K562 (cell line): ENCODE measurements around the gene GPR135. TPM values are rescaled to one million over a fixed set of nuclear protein-coding genes. Genes with fewer than 3 reads are reported as not detected.
A peak's percentile ranks its signal among the peaks of the same experiment; 100 is the strongest.

Experiments used
- ATAC-seq: fragments of 200-7000 bp; cut with Tn5 transposase; 3 replicates; pipeline ENCODE4 v1.9.1; 2020; ENCODE audit warnings: moderate library complexity
- BruUV-seq: library from RNA; stranded (reverse); fragments of 400-500 nt; replicated peaks from 2 replicates; lab custom pipeline; 2021; lab: Mats Ljungman, UMichigan
- CTCF ChIA-PET: fragments of 300-600 bp; formaldehyde crosslinking; extraction: SDS; loops from one replicate; lab custom pipeline; 2021; ENCODE audit warnings: low intra/inter-chr PET ratio; lab: Yijun Ruan, JAX
- POLR2A ChIA-PET: fragments of 300-600, 350-650 bp; sonication (Branson Sonifier 250); formaldehyde crosslinking; extraction: SDS; loops from one replicate; lab custom pipeline; 2021; ENCODE audit warnings: antibody characterized with exemption, inconsistent platforms; lab: Yijun Ruan, JAX
- DNase-seq, 4 experiments: peaks; one replicate each; pipeline versions ENCODE4 v3.0.0 to v3.0.0-alpha.2; 2011 to 2018; ENCODE audit warnings: low spot score in 3 of 4, mixed read lengths in 3 of 4; ENCODE audit errors: extremely low read depth in 1 of 4
- FAIRE-seq: peaks from 2 replicates; lab custom pipeline; 2011; peaks lifted over from hg19 to GRCh38; lab: Jason Lieb, UNC
- H2AFZ ChIP-seq: 2 replicates; pipeline ENCODE4 v1.6.0; 2011; ENCODE audit warnings: low read depth, low read length, control low read depth, inconsistent platforms
- H3K27ac ChIP-seq: fragments of 200-600 bp; 3 replicates; pipeline ENCODE4 v1.8.0; 2011; ENCODE audit warnings: low read depth, mild to moderate bottlenecking, control low read depth, inconsistent platforms, low read length, moderate library complexity, mixed read lengths; ENCODE audit errors: extremely low read depth
- H3K27me3 ChIP-seq, 2 experiments: fragments of 300-600 bp in 1 of 2; 2 replicates in 1 of 2; 3 replicates in 1 of 2; pipeline versions ENCODE4 v1.6.0 to v1.8.0; 2011; ENCODE audit warnings: inconsistent platforms in 2 of 2, low read length in 2 of 2, mild to moderate bottlenecking in 1 of 2, mixed read lengths in 1 of 2, moderate library complexity in 1 of 2; ENCODE audit not compliant: control insufficient read depth in 2 of 2, insufficient read depth in 2 of 2
- H3K36me3 ChIP-seq: fragments of 300-600 bp; 3 replicates; pipeline ENCODE4 v1.8.0; 2011; ENCODE audit warnings: mild to moderate bottlenecking, low read length, inconsistent platforms; ENCODE audit not compliant: control insufficient read depth, insufficient read depth
- H3K4me1 ChIP-seq, 2 experiments: fragments of 200-600 bp in 1 of 2; replicated peaks in 1 of 2; 2 replicates in 1 of 2; 3 replicates in 1 of 2; pipeline versions ENCODE4 v1.5.1 to v1.8.0; 2011; ENCODE audit warnings: inconsistent platforms in 2 of 2, low read length in 2 of 2, mild to moderate bottlenecking in 1 of 2, mixed read lengths in 1 of 2, moderate library complexity in 1 of 2; ENCODE audit not compliant: control insufficient read depth in 2 of 2, insufficient read depth in 2 of 2
- H3K4me2 ChIP-seq: 2 replicates; pipeline ENCODE4 v1.6.1; 2011; ENCODE audit warnings: low read length, control low read depth, inconsistent platforms, mixed read lengths; ENCODE audit not compliant: insufficient read depth
- H3K4me3 ChIP-seq: fragments of 200-600 bp; sonication (generic), shearing (Covaris generic); 2 replicates; pipeline ENCODE4 v1.5.1; 2016; ENCODE audit warnings: control low read depth, inconsistent platforms
- H3K79me2 ChIP-seq: fragments of 200-600 bp; 3 replicates; pipeline ENCODE4 v1.8.0; 2011; ENCODE audit warnings: low read length, inconsistent platforms; ENCODE audit not compliant: control insufficient read depth, insufficient read depth
- H3K9ac ChIP-seq, 2 experiments: 2 replicates each; pipeline versions ENCODE4 v1.6.0 to v1.6.1; 2011; ENCODE audit warnings: low read depth in 2 of 2, low read length in 2 of 2, control low read depth in 1 of 2, inconsistent platforms in 1 of 2, mild to moderate bottlenecking in 1 of 2, mixed read lengths in 1 of 2; ENCODE audit not compliant: insufficient read depth in 1 of 2
- H3K9me1 ChIP-seq: one replicate; pipeline ENCODE4 v1.6.0; 2011; ENCODE audit warnings: inconsistent platforms, mild to moderate bottlenecking, low read length, moderate library complexity; ENCODE audit not compliant: control insufficient read depth, insufficient read depth
- H3K9me3 ChIP-seq: replicated peaks from 2 replicates; pipeline ENCODE4 v1.5.1; 2011; ENCODE audit warnings: low read depth, low read length, inconsistent platforms; ENCODE audit not compliant: control insufficient read depth, insufficient read depth
- H4K20me1 ChIP-seq: replicated peaks from 2 replicates; pipeline ENCODE4 v1.6.1; 2011; ENCODE audit warnings: low read length, inconsistent platforms, mixed read lengths; ENCODE audit not compliant: control insufficient read depth, insufficient read depth
- BDP1 ChIP-seq: IDR thresholded peaks from 3 replicates; pipeline ENCODE4 v1.6.1; 2011; ENCODE audit not compliant: insufficient read length, insufficient read depth
- E2F3 ChIP-seq: fragments of 250-450 bp; sonication (Bioruptor Pico); IDR thresholded peaks from 2 replicates; pipeline ENCODE4 v1.4.0; 2020; ENCODE audit warnings: mild to moderate bottlenecking
- ESRRB ChIP-seq: fragments of 250-450 bp; sonication (Bioruptor Pico); IDR thresholded peaks from 2 replicates; pipeline ENCODE4 v1.5.0; 2020; ENCODE audit warnings: mild to moderate bottlenecking, moderate library complexity, borderline replicate concordance
- EWSR1 ChIP-seq: fragments of 450-650 bp; IDR thresholded peaks from 2 replicates; pipeline ENCODE4 v1.6.1; 2018; ENCODE audit warnings: borderline replicate concordance, mild to moderate bottlenecking, low read depth, moderate library complexity; ENCODE audit not compliant: partially characterized antibody
- GABPA ChIP-seq: fragments of 200-800 bp; sonication (Bioruptor generic); conservative IDR thresholded peaks from 2 replicates; pipeline ENCODE4 v1.6.1; 2016; ENCODE audit warnings: low read depth, missing genetic modification characterization, missing compliant biosample characterization
- HCFC1 ChIP-seq: IDR thresholded peaks from 2 replicates; pipeline ENCODE4 v1.6.1; 2012; ENCODE audit warnings: low read depth, low read length, improper control_type of control experiment
- HEY1 ChIP-seq: fragments of 250-450 bp; sonication (Bioruptor Pico); IDR thresholded peaks from 2 replicates; pipeline ENCODE4 v1.5.0; 2020; ENCODE audit warnings: mild to moderate bottlenecking, moderate library complexity, borderline replicate concordance
- HMG20A ChIP-seq: fragments of 450-650 bp; formaldehyde crosslinking; conservative IDR thresholded peaks from 2 replicates; pipeline ENCODE4 v1.4.0; 2020; ENCODE audit warnings: mild to moderate bottlenecking, mixed read lengths
- NFE2 ChIP-seq: IDR thresholded peaks from 2 replicates; pipeline ENCODE4 v1.6.1; 2014; ENCODE audit warnings: antibody characterized with exemption, low read depth
- RBM25 ChIP-seq: fragments of 200-400 bp; formaldehyde crosslinking; IDR thresholded peaks from 2 replicates; pipeline ENCODE4 v1.6.1; 2018; ENCODE audit warnings: low read length, low read depth, moderate library complexity; ENCODE audit not compliant: severe bottlenecking
- SIRT6 ChIP-seq: IDR thresholded peaks from one replicate; pipeline ENCODE4 v1.6.1; 2012; ENCODE audit warnings: low read depth, mild to moderate bottlenecking, control low read depth, inconsistent platforms, low read length, moderate library complexity
- SNRNP70 ChIP-seq: fragments of 200-400 bp; formaldehyde crosslinking; optimal IDR thresholded peaks from 2 replicates; pipeline ENCODE3; 2017; ENCODE audit warnings: low read depth, low read length
- TSC22D4 ChIP-seq: fragments of 450-650 bp; IDR thresholded peaks from 2 replicates; pipeline ENCODE4 v1.6.1; 2016; ENCODE audit warnings: missing genetic modification characterization, missing biosample characterization, control low read depth
- ZNF584 ChIP-seq: fragments of 200-800 bp; sonication (Bioruptor generic); IDR thresholded peaks from 2 replicates; pipeline ENCODE4 v1.6.1; 2016; ENCODE audit warnings: low read depth, mild to moderate bottlenecking, missing genetic modification characterization, missing compliant biosample characterization
- ZSCAN29 ChIP-seq: fragments of 450-650 bp; IDR thresholded peaks from 2 replicates; pipeline ENCODE4 v1.6.1; 2017
- WGBS: fragments of 100-300 bp; shearing (Covaris generic); methylation state at CpG from one replicate; pipeline ENCODE4 v1.1.6; 2016; ENCODE audit warnings: low coverage, mixed read lengths; ENCODE audit not compliant: insufficient coverage; ENCODE audit errors: missing lambda C conversion rate; 5-methylcytosine and 5-hydroxymethylcytosine counted together
- in situ Hi-C: fragments of 300-500 bp; cut with MboI; formaldehyde crosslinking; loops from 4 replicates; pipeline ENCODE4 v1.15.0; 2018; ENCODE audit warnings: inconsistent platforms, mixed read lengths
- intact Hi-C: fragments of 100-400 bp; cut with micrococcal nuclease; formaldehyde crosslinking; loops from 2 replicates; pipeline ENCODE4 v1.14.2; 2022
- polyA plus RNA-seq, 8 experiments: library from polyadenylated mRNA; depleted of rRNA in 4 of 8; stranded (reverse) in 5 of 8; unstranded in 3 of 8; fragments of >200 nt; fragmentation: Nextera tagmentation in 2 of 8; fragmentation: Illumina TruSeq in 1 of 8; extraction: Ambion mirVana in 2 of 8; extraction: Trizol in 1 of 8; gene quantifications; 2 replicates each; pipeline versions ENCODE4 v1.2.1 to v1.2.3, GENCODE V29; 2011 to 2014; ENCODE audit warnings: inconsistent platforms in 1 of 8, missing spikeins in 1 of 8
- total RNA-seq, 7 experiments: library from RNA; depleted of rRNA in 6 of 7; stranded (reverse); fragments of >200 nt in 6 of 7; fragmentation: Illumina TruSeq in 2 of 7; extraction: Trizol in 2 of 7; gene quantifications; 2 replicates each; pipeline versions ENCODE4 v1.2.1 to v1.2.3, GENCODE V29; 2011 to 2021; ENCODE audit warnings: low replicate concordance in 1 of 7

GPR135 gene
- total and polyA plus RNA-seq, 9 of the 15 experiments (the other 6 are each of a cell fraction or from before 2014, with no cell fraction given), result 0.06 to 1.6 (median 1.0) TPM

GRCh38 chr14:59460378-59460777 lies 4.8 kb downstream of the GPR135 start:
- Histone ChIP-seq H3K9ac (no peak overlapping the region), H4K20me1 (no peaks in the 10 kb centered on the region), H3K9me1 (no peaks in the 10 kb centered on the region), H3K4me1 (no peaks in the 10 kb centered on the region), H3K4me2 (no peak overlapping the region), H3K4me3 (no peak overlapping the region), H3K79me2 (no peaks in the 10 kb centered on the region), H2AFZ (no peak overlapping the region), H3K36me3 (peaks cover 21% of the 10 kb centered on the region), H3K9me3 (no peaks in the 10 kb centered on the region), H3K27me3 (no peaks in the 10 kb centered on the region), H3K27ac (no peak overlapping the region)
- no peak for DNase-seq
- TF ChIP-seq E2F3 (CRISPR knock-in tag), result no peak
- peak; percentile 71 for TF ChIP-seq RBM25
- intact Hi-C loops (no loop called here), in situ Hi-C loops (no loop called here)
- BruUV-seq, result no TSS peak
- 57% methylated on average over 1 of the region's 1 CpG for WGBS
- no peak for ATAC-seq
- no peak for FAIRE-seq
- CTCF ChIA-PET, result no interaction called here
- POLR2A ChIA-PET, result no interaction called here

GRCh38 chr14:59458486-59458885 lies 6.7 kb downstream of the GPR135 start:
- TF ChIP-seq BDP1 (no peak), GABPA (tag) (no peak), NFE2 (no peak), HEY1 (CRISPR knock-in tag) (no peak), SIRT6 (no peak), SNRNP70 (no peak), HCFC1 (no peak), ZNF584 (CRISPR knock-in tag) (no peak), EWSR1 (no peak), TSC22D4 (no peak), ZSCAN29 (no peak), ESRRB (CRISPR knock-in tag) (no peak), HMG20A (CRISPR knock-in tag) (no peak)
- ChIA-PET POLR2A (no interaction called here), CTCF (no interaction called here)
- DNase-seq (no peak), ATAC-seq (no peak), FAIRE-seq (no peak)
- peaks cover 17% of the 10 kb centered on the region for H3K36me3 ChIP-seq
- intact Hi-C loops (no loop called here), in situ Hi-C loops (no loop called here)
- no peak overlapping the region for H3K27ac ChIP-seq
- H3K27me3 ChIP-seq, result no peaks in the 10 kb centered on the region
- H2AFZ ChIP-seq, result no peak overlapping the region
- no TSS peak for BruUV-seq
- no peak overlapping the region for H3K4me3 ChIP-seq
- no peaks in the 10 kb centered on the region for H3K9me1 ChIP-seq
- no peak overlapping the region for H3K4me2 ChIP-seq
- H4K20me1 ChIP-seq, result no peaks in the 10 kb centered on the region
- WGBS, result 92% methylated on average over 1 of the region's 2 CpGs
- H3K9me3 ChIP-seq, result no peaks in the 10 kb centered on the region
- H3K79me2 ChIP-seq, result no peaks in the 10 kb centered on the region
- H3K9ac ChIP-seq, result no peak overlapping the region
- H3K4me1 ChIP-seq, result no peaks in the 10 kb centered on the region
